ENCODE measurements around the gene LRBA.
A peak's percentile ranks its signal among the peaks of the same experiment; 100 is the strongest.

LRBA gene

DNA sequence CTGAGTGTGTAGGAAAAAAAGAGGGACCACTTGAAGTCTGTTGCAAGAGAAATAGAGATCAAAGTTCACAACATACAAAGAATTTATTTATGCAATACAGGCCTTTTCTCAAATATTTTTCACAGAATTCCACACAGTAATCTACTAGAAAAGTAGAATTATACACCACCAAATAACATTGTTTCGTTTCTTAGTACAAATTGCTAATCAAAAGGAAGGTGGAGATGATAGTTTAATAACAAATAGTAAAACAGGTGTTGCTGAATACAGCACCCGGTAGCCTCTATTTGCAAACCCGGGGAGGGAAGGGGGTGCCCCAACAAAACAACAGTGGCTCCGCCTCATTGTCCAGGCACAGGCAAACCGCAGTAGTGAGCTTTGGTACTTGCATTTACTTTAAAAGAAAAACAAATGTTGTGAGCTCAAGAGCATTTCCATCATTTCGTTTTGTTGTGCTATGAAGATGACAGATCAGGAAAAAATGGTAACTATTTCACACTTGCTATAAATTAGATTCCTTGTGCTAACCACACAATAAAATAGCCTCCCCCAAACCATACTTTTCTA lies 750.4 kb downstream of the LRBA start:
- Mint-ChIP-seq H3K27me3 (no peaks in the 10 kb centered on the region), H3K36me3 (peaks cover 44% of the 10 kb centered on the region), H3K4me1 (no peaks in the 10 kb centered on the region), H3K9me3 (no peaks in the 10 kb centered on the region), H3K27ac (no peak overlapping the region), H3K4me3 (no peak overlapping the region)
- ATAC-seq (ENCODE audit: low read depth) (no peak), DNase-seq (ENCODE audit: low spot score in 2 of 2) (no peak)

DNA sequence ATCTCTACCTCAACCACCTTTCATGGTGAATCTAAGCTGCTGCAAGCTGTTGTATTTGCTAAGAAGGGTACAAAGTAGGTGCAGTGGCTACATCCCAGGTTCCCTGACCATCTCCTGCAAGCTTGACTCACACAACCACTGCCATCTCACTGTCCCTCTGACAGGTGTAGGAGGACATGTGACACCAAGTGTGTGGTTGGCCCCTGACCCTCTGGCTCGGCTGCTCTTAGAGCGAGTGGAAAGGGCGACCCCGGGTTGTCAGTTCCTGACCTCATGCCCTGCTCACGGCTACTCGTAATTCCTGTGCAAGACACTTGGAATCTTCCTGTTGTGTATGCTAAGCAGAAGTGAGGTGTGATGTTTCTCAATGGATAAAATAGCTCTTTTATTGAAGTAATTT lies 752.5 kb downstream of the LRBA start:
- peak overlapping the region; percentile 47 for H3K27ac Mint-ChIP-seq
- no peaks in the 10 kb centered on the region for H3K4me1 Mint-ChIP-seq
- no peaks in the 10 kb centered on the region for H3K9me3 Mint-ChIP-seq
- ATAC-seq (ENCODE audit: low read depth): no peak
- H3K36me3 Mint-ChIP-seq: peaks cover 35% of the 10 kb centered on the region
- H3K27me3 Mint-ChIP-seq: no peaks in the 10 kb centered on the region
- no peak overlapping the region for H3K4me3 Mint-ChIP-seq
- no peak for DNase-seq (ENCODE audit: low spot score in 2 of 2)

DNA sequence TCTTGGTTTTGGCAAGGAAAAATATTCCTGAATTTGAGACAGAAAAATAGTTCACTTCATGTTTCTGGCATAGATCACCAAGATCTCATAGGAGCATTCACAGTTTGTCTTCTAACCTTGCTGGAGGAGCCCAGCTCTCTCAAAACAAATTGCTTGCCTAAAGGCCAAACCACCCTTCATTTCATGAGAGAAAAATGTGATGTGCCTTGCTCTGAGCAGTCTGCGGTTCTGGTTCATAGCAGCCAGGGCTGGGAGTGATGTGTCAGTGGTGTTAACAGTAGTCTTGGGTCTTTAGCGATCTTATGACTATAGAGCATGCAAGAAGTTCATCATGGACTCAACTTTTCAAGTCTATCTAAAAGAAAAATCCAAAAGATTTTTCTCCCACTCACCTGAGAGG lies 753.5 kb downstream of the LRBA start:
- Mint-ChIP-seq H3K4me1 (no peaks in the 10 kb centered on the region), H3K36me3 (peaks cover 26% of the 10 kb centered on the region), H3K9me3 (no peaks in the 10 kb centered on the region), H3K27ac (no peak overlapping the region), H3K27me3 (no peaks in the 10 kb centered on the region), H3K4me3 (no peak overlapping the region)
- DNase-seq (ENCODE audit: low spot score in 2 of 2) (no peak), ATAC-seq (ENCODE audit: low read depth) (no peak)

DNA sequence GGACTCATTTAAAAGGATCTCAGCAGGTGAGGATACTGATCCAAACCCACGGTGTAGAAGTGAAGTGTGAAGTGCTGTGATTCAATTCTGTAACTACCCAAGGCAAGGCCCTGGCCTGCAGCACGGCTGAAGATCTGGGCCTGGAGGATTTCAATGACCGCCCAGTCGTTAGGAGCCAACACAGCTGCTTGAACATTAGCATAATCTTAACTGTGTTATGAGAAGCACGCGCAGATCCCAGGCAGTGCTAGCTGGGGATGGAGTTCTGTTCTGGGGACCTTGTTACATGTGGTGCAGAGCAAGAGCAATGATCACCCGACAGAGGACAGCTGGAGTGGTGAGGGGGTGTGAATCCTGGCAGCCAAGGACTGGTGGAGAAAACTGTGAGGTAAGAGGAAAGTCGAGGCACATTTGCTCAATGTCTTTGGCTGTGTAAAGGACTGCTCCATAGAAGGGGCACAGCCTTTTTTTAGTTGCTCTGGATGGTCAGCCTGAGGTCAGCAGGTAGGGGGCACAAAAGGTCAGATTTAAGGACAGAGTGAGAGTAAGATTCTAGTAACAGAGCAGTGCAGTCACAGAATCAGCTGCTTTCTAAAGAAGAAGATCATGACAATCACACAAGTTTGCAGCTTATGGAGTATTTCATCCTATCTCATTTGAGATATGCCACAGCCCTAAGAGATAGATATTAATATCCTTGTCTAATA lies 755.1 kb downstream of the LRBA start:
- Mint-ChIP-seq H3K27me3 (no peaks in the 10 kb centered on the region), H3K27ac (no peak overlapping the region)
- ATAC-seq (ENCODE audit: low read depth): no peak

DNA sequence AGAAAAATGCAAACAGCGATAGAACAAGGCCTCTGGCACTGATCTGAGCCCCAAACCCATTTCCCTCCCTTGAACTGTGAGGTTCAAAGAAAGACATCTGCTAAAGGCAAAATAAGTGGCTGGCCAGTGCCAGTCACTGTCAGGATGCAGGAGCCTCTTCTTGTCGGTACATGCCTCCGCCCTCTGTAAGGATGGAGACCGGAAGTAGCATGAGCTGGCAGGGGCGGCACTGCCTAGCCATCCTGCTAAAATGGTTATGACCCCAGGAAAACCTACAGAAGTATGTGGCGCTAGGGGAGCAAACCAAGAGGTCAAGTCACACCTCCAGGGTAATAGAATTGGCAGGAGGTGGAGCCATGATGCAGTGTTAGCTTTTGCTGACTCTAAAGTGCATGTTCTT lies 756.5 kb downstream of the LRBA start:
- peaks cover 10% of the 10 kb centered on the region for H3K36me3 Mint-ChIP-seq
- H3K4me3 Mint-ChIP-seq: no peak overlapping the region
- no peaks in the 10 kb centered on the region for H3K9me3 Mint-ChIP-seq
- DNase-seq (ENCODE audit: low spot score in 2 of 2): no peak
- H3K27me3 Mint-ChIP-seq: no peaks in the 10 kb centered on the region
- H3K4me1 Mint-ChIP-seq: no peaks in the 10 kb centered on the region
- ATAC-seq (ENCODE audit: low read depth): no peak
- no peak overlapping the region for H3K27ac Mint-ChIP-seq

More for the DNA sequence above, 755.1 kb downstream of the LRBA start:
- H3K4me3 Mint-ChIP-seq: no peak overlapping the region
- no peaks in the 10 kb centered on the region for H3K4me1 Mint-ChIP-seq
- no peaks in the 10 kb centered on the region for H3K9me3 Mint-ChIP-seq
- peaks cover 18% of the 10 kb centered on the region for H3K36me3 Mint-ChIP-seq
- no peak for DNase-seq (ENCODE audit: low spot score in 2 of 2)

DNA sequence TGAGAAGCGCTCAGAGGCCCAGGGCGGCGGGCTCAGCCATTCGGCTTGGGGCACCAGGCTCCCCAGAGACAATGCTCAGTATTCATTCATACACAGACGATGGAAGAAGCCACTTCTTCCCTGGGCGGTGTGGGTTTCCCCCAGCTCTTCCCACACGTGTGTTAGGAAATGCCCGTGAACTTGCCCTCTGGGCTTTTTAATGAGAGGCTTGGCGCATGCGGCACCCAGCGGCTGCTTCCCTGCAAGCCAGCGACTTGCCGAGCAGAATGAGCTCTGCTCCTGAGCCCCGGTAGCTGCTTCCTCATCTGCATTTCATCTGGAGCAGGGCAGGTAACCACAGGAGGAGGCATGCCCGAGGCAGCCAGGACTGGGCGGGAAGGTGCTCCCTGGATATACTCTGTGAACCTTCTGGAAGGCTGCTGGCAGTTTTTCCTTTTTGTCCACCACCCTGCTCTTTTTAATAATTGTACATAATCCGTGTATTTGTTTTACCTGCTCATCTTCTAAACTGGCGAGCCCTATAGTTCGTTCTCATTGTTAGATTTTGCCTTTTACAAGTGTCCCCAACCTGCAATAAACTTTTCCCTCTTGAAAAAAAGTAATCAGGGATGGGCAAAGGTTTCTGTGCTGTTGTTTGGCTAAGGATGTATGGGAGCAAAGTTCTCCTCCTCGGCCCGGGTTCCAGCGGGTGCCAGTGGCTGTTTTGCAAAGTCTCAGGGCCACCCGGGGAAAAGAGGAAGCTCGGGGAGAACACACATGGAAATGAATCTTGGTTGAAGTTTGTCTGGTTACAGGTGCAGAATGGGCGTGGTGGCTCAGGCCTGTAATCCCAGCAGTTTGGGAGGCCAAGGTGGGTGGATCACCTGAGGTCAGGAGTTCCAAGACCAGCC lies 758.0 kb downstream of the LRBA start:
- Mint-ChIP-seq H3K4me3 (no peak overlapping the region), H3K9me3 (no peaks in the 10 kb centered on the region), H3K36me3 (peaks cover 4% of the 10 kb centered on the region), H3K27ac (peak overlapping the region; percentile 36), H3K4me1 (no peaks in the 10 kb centered on the region), H3K27me3 (no peaks in the 10 kb centered on the region)
- DNase-seq (ENCODE audit: low spot score in 2 of 2) (no peak), ATAC-seq (ENCODE audit: low read depth) (no peak)

DNA sequence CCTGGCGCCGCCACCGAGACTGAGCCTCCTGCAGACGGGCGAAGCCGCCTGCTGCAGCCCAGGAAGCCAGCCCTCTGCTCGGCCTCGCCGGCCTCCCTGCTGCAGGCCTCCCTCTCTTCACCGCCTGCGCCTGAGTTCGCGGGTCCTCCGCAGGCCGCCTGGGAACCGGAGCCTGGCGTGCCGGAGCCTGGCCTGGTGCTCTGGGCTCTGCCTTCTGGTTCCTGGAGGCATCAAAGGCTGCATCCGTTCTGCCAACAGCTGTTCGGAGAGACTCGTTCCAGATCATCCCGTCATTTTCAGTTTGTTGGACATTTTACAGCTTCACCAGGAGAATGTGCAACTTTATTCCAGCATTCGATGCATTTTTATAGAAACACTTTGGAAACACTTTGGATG lies 758.9 kb downstream of the LRBA start:
- Mint-ChIP-seq H3K4me3 (no peak overlapping the region), H3K27me3 (no peaks in the 10 kb centered on the region), H3K36me3 (peaks cover 3% of the 10 kb centered on the region), H3K4me1 (no peaks in the 10 kb centered on the region), H3K27ac (no peak overlapping the region), H3K9me3 (no peaks in the 10 kb centered on the region)
- no peak for DNase-seq (ENCODE audit: low spot score in 2 of 2)
- ATAC-seq (ENCODE audit: low read depth): no peak

DNA sequence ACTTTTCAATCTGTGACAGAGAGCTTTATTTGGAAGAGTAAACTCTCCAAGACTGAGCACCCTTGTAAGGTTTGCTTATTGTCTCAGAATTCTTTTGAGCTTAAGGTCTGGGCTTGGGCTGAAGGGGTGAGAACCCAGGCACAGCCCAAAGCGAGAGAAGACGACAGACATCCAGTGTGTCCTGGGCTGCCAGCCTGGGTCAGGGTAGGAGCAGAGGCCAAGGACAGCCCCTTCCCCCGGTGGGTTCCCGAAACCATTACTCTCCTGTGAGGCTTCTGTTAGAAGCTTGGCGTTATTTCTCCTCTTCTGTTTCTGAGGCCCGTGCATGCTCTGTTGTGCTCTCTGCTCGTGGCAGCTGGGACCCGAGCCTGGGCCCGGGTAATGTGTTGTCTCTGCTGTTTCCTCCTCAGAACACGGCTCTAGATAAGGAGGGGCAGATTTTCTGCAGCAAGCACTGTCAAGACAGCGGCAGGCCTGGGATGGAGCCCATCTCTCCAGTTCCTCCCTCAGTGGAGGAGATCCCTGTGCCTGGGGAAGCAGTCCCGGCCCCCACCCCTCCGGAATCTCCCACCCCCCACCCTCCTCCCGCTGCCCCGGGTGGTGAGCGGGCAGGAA lies 759.4 kb downstream of the LRBA start:
- H3K27me3 Mint-ChIP-seq: no peaks in the 10 kb centered on the region
- H3K36me3 Mint-ChIP-seq: no peaks in the 10 kb centered on the region
- no peak overlapping the region for H3K4me3 Mint-ChIP-seq
- H3K27ac Mint-ChIP-seq: no peak overlapping the region
- ATAC-seq (ENCODE audit: low read depth) (no peak), DNase-seq (ENCODE audit: low spot score in 2 of 2) (no peak)
- H3K4me1 Mint-ChIP-seq: no peaks in the 10 kb centered on the region
- no peaks in the 10 kb centered on the region for H3K9me3 Mint-ChIP-seq

DNA sequence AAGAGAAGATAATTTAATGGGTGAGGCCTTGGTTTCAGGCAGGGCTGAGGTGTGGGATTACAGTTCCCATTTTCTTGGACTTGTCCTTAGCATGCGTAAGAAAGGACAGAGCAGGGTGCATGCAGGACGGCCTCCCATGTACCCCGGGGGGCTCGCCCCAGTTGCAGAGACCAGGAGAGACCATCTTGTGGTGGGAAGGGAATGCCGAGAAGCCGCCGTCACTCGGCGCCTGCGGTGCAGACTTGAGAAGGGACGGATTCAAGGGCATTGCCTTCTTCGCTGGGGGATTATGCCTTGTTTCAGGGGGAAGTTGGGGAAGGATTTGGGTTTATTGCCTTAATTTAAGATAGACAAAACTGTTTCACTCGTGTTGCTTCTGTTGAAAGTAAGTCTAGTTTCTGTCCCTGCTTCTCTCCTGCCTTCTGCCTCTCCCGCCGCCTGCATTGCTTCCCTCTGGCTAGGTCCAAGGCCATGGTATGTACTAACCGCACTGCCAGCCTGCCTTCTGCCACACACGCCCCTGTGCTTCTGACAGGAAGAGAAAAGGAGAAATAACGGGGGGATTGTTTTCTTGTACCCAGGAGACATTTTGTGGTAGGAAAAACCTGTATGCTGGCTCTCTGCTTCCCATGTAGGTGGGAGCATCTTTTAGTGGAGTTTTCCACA lies 761.0 kb downstream of the LRBA start:
- Mint-ChIP-seq H3K9me3 (no peaks in the 10 kb centered on the region), H3K27me3 (no peaks in the 10 kb centered on the region), H3K4me1 (no peaks in the 10 kb centered on the region), H3K36me3 (no peaks in the 10 kb centered on the region), H3K27ac (no peak overlapping the region), H3K4me3 (no peak overlapping the region)
- no peak for DNase-seq (ENCODE audit: low spot score in 2 of 2)
- no peak for ATAC-seq (ENCODE audit: low read depth)

DNA sequence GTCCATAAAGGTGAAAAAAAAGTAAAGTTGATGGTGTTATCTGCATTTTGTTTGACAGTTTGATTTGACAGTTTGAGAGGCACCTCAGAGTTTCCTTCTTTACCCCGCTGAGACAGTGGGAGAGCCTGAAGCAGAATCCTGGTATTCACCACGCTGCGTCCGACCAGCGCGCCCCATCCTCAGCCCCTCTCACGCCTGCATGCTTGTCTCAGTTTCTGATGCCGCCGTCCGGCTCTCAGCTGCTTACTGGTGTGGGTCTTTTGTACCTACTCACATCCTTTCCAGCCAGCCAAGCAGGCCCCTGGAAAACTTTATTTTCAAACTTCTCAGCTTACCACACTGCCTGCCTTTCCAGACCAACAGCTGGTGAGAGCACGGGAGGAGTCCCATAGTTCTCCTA lies 761.7 kb downstream of the LRBA start:
- no peak for DNase-seq (ENCODE audit: low spot score in 2 of 2)
- Mint-ChIP-seq H3K9me3 (no peaks in the 10 kb centered on the region), H3K4me1 (no peaks in the 10 kb centered on the region), H3K36me3 (no peaks in the 10 kb centered on the region), H3K4me3 (no peak overlapping the region), H3K27ac (no peak overlapping the region), H3K27me3 (no peaks in the 10 kb centered on the region)
- no peak for ATAC-seq (ENCODE audit: low read depth)

DNA sequence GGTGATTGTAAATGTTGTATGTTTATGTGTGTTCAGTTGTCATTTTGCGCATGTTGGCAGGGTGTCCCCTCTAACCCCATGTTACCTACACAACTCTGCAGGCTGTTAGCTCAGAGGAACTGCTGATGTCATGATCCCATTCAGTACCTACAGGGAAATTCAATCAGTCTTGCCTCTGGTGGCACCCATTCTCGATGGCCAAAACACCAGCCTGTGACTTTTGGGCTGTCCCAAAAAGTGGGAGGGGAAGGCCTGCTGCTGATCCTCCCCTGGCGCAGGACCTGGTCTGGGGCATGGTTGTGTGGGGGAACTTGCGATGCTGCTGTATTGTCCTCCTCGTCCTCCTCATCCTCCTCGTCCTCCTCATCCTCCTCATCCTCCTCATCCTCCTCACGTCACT lies 762.3 kb downstream of the LRBA start:
- ATAC-seq (ENCODE audit: low read depth): no peak
- Mint-ChIP-seq H3K4me1 (no peaks in the 10 kb centered on the region), H3K27me3 (no peaks in the 10 kb centered on the region), H3K9me3 (no peaks in the 10 kb centered on the region), H3K36me3 (no peaks in the 10 kb centered on the region), H3K27ac (no peak overlapping the region), H3K4me3 (no peak overlapping the region)
- no peak for DNase-seq (ENCODE audit: low spot score in 2 of 2)

DNA sequence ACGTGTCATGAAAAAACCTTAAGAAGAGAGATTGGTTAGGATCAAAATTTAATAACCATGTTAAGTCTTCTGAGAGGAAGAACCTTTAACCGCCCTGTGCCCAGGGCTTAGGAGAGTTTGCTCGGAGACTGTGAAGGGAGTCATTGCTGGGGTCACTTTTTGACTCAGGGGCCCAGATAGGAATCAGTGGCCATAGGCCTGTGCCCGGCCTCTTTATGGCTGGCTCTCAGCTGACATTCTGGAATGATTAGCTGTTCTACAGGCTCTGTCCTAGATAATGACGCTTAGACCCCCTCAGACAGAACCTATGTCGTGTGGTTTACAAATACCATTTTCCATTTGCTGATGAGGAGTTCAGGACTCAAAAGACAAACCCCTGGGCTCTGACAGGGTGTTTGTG lies 762.8 kb downstream of the LRBA start:
- Mint-ChIP-seq H3K36me3 (no peaks in the 10 kb centered on the region), H3K27ac (no peak overlapping the region), H3K27me3 (no peaks in the 10 kb centered on the region), H3K4me3 (no peak overlapping the region), H3K4me1 (no peaks in the 10 kb centered on the region), H3K9me3 (no peaks in the 10 kb centered on the region)
- ATAC-seq (ENCODE audit: low read depth) (no peak), DNase-seq (ENCODE audit: low spot score in 2 of 2) (no peak)

DNA sequence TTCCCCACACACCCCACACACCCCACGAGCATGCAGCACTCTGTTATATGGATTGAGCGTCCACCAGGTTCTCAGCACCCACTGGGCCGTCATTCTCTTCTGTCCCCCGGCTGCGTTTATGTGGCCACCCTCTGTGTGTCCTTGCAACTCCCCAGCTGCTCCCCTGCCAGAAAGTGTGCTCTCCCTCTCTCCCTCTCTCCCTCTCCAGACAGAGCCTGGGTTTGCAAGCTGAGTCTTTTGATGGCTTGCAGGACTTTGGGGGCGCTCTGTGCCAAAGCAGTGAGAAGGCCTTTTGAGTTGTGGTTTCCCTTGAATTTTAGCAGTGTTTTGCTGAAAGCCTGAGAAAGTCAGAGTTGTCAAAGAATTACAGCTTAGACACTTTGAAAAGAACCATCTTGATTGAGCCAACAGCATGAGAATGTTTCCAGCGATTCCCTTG lies 763.3 kb downstream of the LRBA start:
- Mint-ChIP-seq H3K4me3 (no peak overlapping the region), H3K4me1 (no peaks in the 10 kb centered on the region), H3K27me3 (no peaks in the 10 kb centered on the region), H3K36me3 (no peaks in the 10 kb centered on the region), H3K27ac (no peak overlapping the region), H3K9me3 (no peaks in the 10 kb centered on the region)
- ATAC-seq (ENCODE audit: low read depth) (no peak), DNase-seq (ENCODE audit: low spot score in 2 of 2) (no peak)
